Ovary (tissue), 3 donors: Measurements from ENCODE around the gene SLC3A2.

Experiments used
- CTCF ChIP-seq, 3 donors: fragments of 450-650 bp in 2 of 3; fragments of 200-600 bp in 1 of 3; IDR thresholded peaks; one replicate each; pipeline versions ENCODE4 v1.5.1 to v1.8.0; 2016 to 2022; ENCODE audit warnings: antibody characterized with exemption in 3 of 3, mild to moderate bottlenecking in 1 of 3
- EP300 ChIP-seq: sonication (generic); formaldehyde crosslinking; IDR thresholded peaks from one replicate; pipeline ENCODE4 v1.6.1; 2017; ENCODE audit warnings: antibody characterized with exemption
- POLR2A ChIP-seq: fragments of 450-650 bp; IDR thresholded peaks from one replicate; pipeline ENCODE4 v1.6.1; 2017; ENCODE audit warnings: antibody characterized with exemption, mild to moderate bottlenecking, moderate library complexity
- donor health status: DM: no; HTN: no; CAD: no.

- TF ChIP-seq CTCF (IDR thresholded peaks at IDR 0.05), result no peak
- no peak for TF ChIP-seq POLR2A
- TF ChIP-seq EP300, result no peak
Observed at GRCh38 chr11:62930157-62930556, 49.5 kb downstream of the SLC3A2 start.
